ENCODE measurements around the gene ATAD1. TPM values are rescaled to one million over a fixed set of nuclear protein-coding genes. Genes with fewer than 3 reads are reported as not detected.

Gene ATAD1
- total RNA-seq, 2 experiments from 2014 or later: 33.7 to 38.7 TPM

GRCh38 chr10:87786421-87786820, 31.6 kb downstream of the ATAD1 start:
- TF ChIP-seq, protein P1, sequence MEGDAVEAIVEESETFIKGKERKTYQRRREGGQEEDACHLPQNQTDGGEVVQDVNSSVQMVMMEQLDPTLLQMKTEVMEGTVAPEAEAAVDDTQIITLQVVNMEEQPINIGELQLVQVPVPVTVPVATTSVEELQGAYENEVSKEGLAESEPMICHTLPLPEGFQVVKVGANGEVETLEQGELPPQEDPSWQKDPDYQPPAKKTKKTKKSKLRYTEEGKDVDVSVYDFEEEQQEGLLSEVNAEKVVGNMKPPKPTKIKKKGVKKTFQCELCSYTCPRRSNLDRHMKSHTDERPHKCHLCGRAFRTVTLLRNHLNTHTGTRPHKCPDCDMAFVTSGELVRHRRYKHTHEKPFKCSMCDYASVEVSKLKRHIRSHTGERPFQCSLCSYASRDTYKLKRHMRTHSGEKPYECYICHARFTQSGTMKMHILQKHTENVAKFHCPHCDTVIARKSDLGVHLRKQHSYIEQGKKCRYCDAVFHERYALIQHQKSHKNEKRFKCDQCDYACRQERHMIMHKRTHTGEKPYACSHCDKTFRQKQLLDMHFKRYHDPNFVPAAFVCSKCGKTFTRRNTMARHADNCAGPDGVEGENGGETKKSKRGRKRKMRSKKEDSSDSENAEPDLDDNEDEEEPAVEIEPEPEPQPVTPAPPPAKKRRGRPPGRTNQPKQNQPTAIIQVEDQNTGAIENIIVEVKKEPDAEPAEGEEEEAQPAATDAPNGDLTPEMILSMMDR (IDR thresholded peaks at IDR 0.05): no peak
- H3K27me3 ChIP-seq (ENCODE audit: control insufficient read depth in 1 of 2, insufficient read depth in 2 of 2, low read length in 2 of 2): no peaks in the 10 kb centered on the region
- no peaks in the 10 kb centered on the region for H3K9me3 ChIP-seq (ENCODE audit: control insufficient read depth in 1 of 2, insufficient read depth in 1 of 2, low read length in 2 of 2)
- intact Hi-C loops (cut with DNase I, micrococcal nuclease): no loop called here
- CTCF ChIA-PET: interaction anchor here (1.8 kb wide), 1 partner anchor 32 kb away, joined by 4 read pairs; the partner anchor contains the start of gene ATAD1
- Mint-ChIP-seq H3K27me3 (no peaks in the 10 kb centered on the region), H3K27ac (no peak overlapping the region), H3K4me3 (no peak overlapping the region), H3K9me3 (no peaks in the 10 kb centered on the region), H3K4me1 (ENCODE audit: low read depth) (peaks cover 29% of the 10 kb centered on the region), H3K36me3 (ENCODE audit: low read depth) (peaks cover 86% of the 10 kb centered on the region)
- H3K4me3 ChIP-seq (ENCODE audit: low read length): no peak overlapping the region
- H3K27ac ChIP-seq (ENCODE audit: low read depth in 1 of 2, low read length in 2 of 2): no peak overlapping the region
- H3K36me3 ChIP-seq (ENCODE audit: insufficient read depth, low read length): peaks cover 67% of the 10 kb centered on the region
- no peaks in the 10 kb centered on the region for H3K4me1 ChIP-seq (ENCODE audit: insufficient read depth, low read length)
- POLR2A ChIA-PET: interaction anchor here (1.5 kb wide), 1 partner anchor 32 kb away, joined by 8 read pairs; the partner anchor contains the start of gene ATAD1
- no peak for ATAC-seq (ENCODE audit: poor library complexity)
- DNase-seq: no peak

- TF ChIP-seq, protein P1 (IDR thresholded peaks at IDR 0.05): no peak
- no peaks in the 10 kb centered on the region for H3K9me3 Mint-ChIP-seq
- Histone ChIP-seq H3K27me3 (ENCODE audit: control insufficient read depth in 1 of 2, insufficient read depth in 2 of 2, low read length in 2 of 2) (no peaks in the 10 kb centered on the region), H3K36me3 (ENCODE audit: insufficient read depth, low read length) (peaks cover 56% of the 10 kb centered on the region), H3K4me3 (ENCODE audit: low read length) (no peak overlapping the region), H3K27ac (ENCODE audit: low read depth in 1 of 2, low read length in 2 of 2) (no peak overlapping the region), H3K4me1 (ENCODE audit: insufficient read depth, low read length) (no peaks in the 10 kb centered on the region), H3K9me3 (ENCODE audit: control insufficient read depth in 1 of 2, insufficient read depth in 1 of 2, low read length in 2 of 2) (no peaks in the 10 kb centered on the region)
- ChIA-PET POLR2A (no interaction called here), CTCF (no interaction called here)
- peaks cover 82% of the 10 kb centered on the region for H3K36me3 Mint-ChIP-seq (ENCODE audit: low read depth)
- ATAC-seq (ENCODE audit: poor library complexity) (no peak), DNase-seq (no peak)
- no peaks in the 10 kb centered on the region for H3K27me3 Mint-ChIP-seq
- no peak overlapping the region for H3K4me3 Mint-ChIP-seq
- peaks cover 28% of the 10 kb centered on the region for H3K4me1 Mint-ChIP-seq (ENCODE audit: low read depth)
- H3K27ac Mint-ChIP-seq: no peak overlapping the region
- intact Hi-C loops (cut with DNase I, micrococcal nuclease): no loop called here
Measured at GRCh38 chr10:87782721-87783120, 35.3 kb downstream of the ATAD1 start.

GRCh38 chr10:87781545-87781944, 36.5 kb downstream of the ATAD1 start:
- no peak overlapping the region for H3K27ac Mint-ChIP-seq
- H3K27me3 Mint-ChIP-seq: no peaks in the 10 kb centered on the region

More at GRCh38 chr10:87781545-87781944, 36.5 kb downstream of the ATAD1 start:
- no peaks in the 10 kb centered on the region for H3K4me1 ChIP-seq (ENCODE audit: insufficient read depth, low read length)
- DNase-seq (no peak), ATAC-seq (ENCODE audit: poor library complexity) (no peak)
- peaks cover 81% of the 10 kb centered on the region for H3K36me3 Mint-ChIP-seq (ENCODE audit: low read depth)
- no peak overlapping the region for H3K4me3 ChIP-seq (ENCODE audit: low read length)
- H3K36me3 ChIP-seq (ENCODE audit: insufficient read depth, low read length): peaks cover 54% of the 10 kb centered on the region
- no peaks in the 10 kb centered on the region for H3K9me3 Mint-ChIP-seq
- H3K4me1 Mint-ChIP-seq (ENCODE audit: low read depth): peaks cover 28% of the 10 kb centered on the region
- POLR2A ChIA-PET: no interaction called here
- intact Hi-C loops (cut with DNase I, micrococcal nuclease): no loop called here
- no peaks in the 10 kb centered on the region for H3K27me3 ChIP-seq (ENCODE audit: control insufficient read depth in 1 of 2, insufficient read depth in 2 of 2, low read length in 2 of 2)
- H3K4me3 Mint-ChIP-seq: no peak overlapping the region
- no peak overlapping the region for H3K27ac ChIP-seq (ENCODE audit: low read depth in 1 of 2, low read length in 2 of 2)
- TF ChIP-seq, protein P1 (IDR thresholded peaks at IDR 0.05): no peak
- no peaks in the 10 kb centered on the region for H3K9me3 ChIP-seq (ENCODE audit: control insufficient read depth in 1 of 2, insufficient read depth in 1 of 2, low read length in 2 of 2)
- CTCF ChIA-PET: interaction anchor here (0.6 to 1.0 kb wide), 3 partner anchors 11 to 54 kb away, joined by 3 read pairs; no protein-coding TSS in a partner anchor

All from CD4-positive, alpha-beta T cell (primary cell).